ENCODE results near the gene SH2D6. TPM values are rescaled to one million over a fixed set of nuclear protein-coding genes. Genes with fewer than 3 reads are reported as not detected.
"Not testable (repeated sequence)": the region's sequence is repeated elsewhere in the genome, so short reads cannot be mapped to it uniquely, and the experiment has no call there.

SH2D6 gene
- total and polyA plus RNA-seq, 8 donors: 0.42 to 1.3 (median 0.80) TPM

GRCh38 chr2:85376291-85377065, 42.0 kb upstream of the SH2D6 start:
- Histone ChIP-seq H3K27ac (no peak overlapping the region), H3K4me1 (no peaks in the 10 kb centered on the region), H3K9me3 (peaks cover 0 to 8% of the 10 kb centered on the region in 2 donors), H3K27me3 (no peaks in the 10 kb centered on the region), H3K4me3 (no peak overlapping the region), H3K36me3 (peaks cover 3 to 91% of the 10 kb centered on the region in 2 donors)
- intact Hi-C loops (cut with DNase I): no loop called here
- TF ChIP-seq CTCF (IDR thresholded peaks at IDR 0.05): no peak
- no peak for ATAC-seq
- DNase-seq: no peak

DNA sequence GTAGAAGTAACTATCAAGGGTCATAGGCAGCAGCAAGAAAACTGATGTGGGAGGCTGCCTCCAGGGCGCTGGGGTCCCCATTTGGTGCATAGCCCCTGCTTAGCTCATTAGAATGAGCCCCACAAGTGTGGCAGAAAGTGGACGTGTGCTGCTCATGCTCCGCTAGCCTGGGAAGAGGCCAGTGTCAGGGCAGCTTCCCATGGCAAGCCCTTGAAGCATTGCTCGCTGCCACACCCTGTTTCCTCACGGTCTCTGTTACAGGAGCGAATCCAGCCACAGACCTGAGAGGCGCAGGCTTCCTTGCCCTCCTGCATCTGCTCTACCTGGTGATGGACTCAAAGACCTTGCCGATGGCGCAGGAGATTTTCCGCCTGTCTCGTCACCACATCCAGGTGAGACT, 41.4 kb upstream of the SH2D6 start:
- peaks cover 3 to 87% of the 10 kb centered on the region in 2 donors for H3K36me3 ChIP-seq
- intact Hi-C loops (cut with DNase I): no loop called here
- no peak for TF ChIP-seq CTCF (IDR thresholded peaks at IDR 0.05)
- H3K9me3 ChIP-seq: peaks cover 0 to 8% of the 10 kb centered on the region in 2 donors
- no peak overlapping the region for H3K27ac ChIP-seq
- no peaks in the 10 kb centered on the region for H3K4me1 ChIP-seq
- ATAC-seq: no peak
- H3K4me3 ChIP-seq: no peak overlapping the region
- no peaks in the 10 kb centered on the region for H3K27me3 ChIP-seq
- no peak for DNase-seq

DNA sequence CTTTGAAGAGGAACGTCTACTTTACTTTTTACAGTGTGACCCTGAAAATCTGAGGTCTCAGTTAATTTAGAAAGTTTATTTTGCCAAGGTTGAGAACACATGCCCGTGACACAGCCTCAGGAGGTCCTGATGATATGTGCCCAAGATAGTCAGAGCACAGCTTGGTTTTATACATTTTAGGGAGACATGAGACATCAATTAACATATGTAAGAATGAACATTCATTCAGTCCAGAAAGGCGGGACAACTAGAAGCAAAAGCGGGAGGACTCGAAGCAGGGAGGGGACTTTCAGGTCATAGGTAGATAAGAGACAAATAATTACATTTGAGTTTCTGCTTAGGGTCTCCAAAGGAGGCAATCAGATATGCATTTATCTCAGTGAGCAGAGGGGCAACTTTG, 40.3 kb upstream of the SH2D6 start:
- intact Hi-C loops (cut with DNase I): no loop called here
- no peak for DNase-seq
- no peak overlapping the region for H3K4me3 ChIP-seq
- peaks cover 3 to 75% of the 10 kb centered on the region in 2 donors for H3K36me3 ChIP-seq
- peaks cover 0 to 8% of the 10 kb centered on the region in 2 donors for H3K9me3 ChIP-seq
- no peak for TF ChIP-seq CTCF (IDR thresholded peaks at IDR 0.05)
- no peak for ATAC-seq
- no peaks in the 10 kb centered on the region for H3K4me1 ChIP-seq
- no peak overlapping the region for H3K27ac ChIP-seq
- H3K27me3 ChIP-seq: no peaks in the 10 kb centered on the region

DNA sequence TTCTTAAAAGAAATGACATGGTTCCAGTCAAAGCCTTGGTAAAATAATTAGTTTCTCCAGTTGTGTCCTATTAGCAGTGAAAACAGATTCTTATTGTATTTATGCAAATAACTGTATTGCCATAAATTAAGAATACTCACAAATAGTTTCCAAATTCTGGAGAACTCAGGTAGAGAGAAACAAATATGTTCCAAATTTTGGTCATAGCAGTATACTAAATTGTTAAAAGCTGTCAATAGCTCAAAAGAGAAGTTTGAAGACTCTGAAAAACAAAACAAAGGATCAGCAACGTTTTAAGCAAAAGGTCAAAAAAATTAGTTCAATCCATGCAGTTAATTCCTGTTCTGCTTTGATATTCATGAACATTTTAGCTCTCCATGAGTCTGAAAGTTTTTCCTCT, 38.5 kb upstream of the SH2D6 start:
- DNase-seq: no peak
- no peak for TF ChIP-seq CTCF (IDR thresholded peaks at IDR 0.05)
- Histone ChIP-seq H3K4me1 (no peaks in the 10 kb centered on the region), H3K36me3 (peaks cover 3 to 72% of the 10 kb centered on the region in 2 donors), H3K4me3 (no peak overlapping the region), H3K9me3 (peaks cover 0 to 8% of the 10 kb centered on the region in 2 donors), H3K27ac (no peak overlapping the region), H3K27me3 (no peaks in the 10 kb centered on the region)
- no peak for ATAC-seq
- intact Hi-C loops (cut with DNase I): no loop called here

- ATAC-seq; H3K27ac ChIP-seq; H3K27me3 ChIP-seq; H3K9me3 ChIP-seq; H3K4me3 ChIP-seq; DNase-seq; intact Hi-C loops (cut with DNase I); H3K4me1 ChIP-seq: not testable (repeated sequence)
- H3K36me3 ChIP-seq: peaks cover 3 to 81% of the 10 kb centered on the region in 2 donors
Measured at GRCh38 chr2:85383151-85383550, 35.4 kb upstream of the SH2D6 start.

GRCh38 chr2:85383850-85384249, 34.7 kb upstream of the SH2D6 start:
- DNase-seq (no peak), ATAC-seq (no peak)
- H3K27ac ChIP-seq: no peak overlapping the region
- intact Hi-C loops (cut with DNase I): no loop called here
- H3K27me3 ChIP-seq: no peaks in the 10 kb centered on the region
- TF ChIP-seq CTCF (IDR thresholded peaks at IDR 0.05): no peak
- H3K4me1 ChIP-seq: no peaks in the 10 kb centered on the region
- H3K36me3 ChIP-seq: peaks cover 3 to 81% of the 10 kb centered on the region in 2 donors
- H3K9me3 ChIP-seq: peaks cover 0 to 8% of the 10 kb centered on the region in 2 donors
- no peak overlapping the region for H3K4me3 ChIP-seq

Data from left lung (tissue), 10 donors.